GDM1 (cell line): Measurements from ENCODE around the gene NTM.

Source experiments
- DNase-seq: peaks from one replicate; lab custom pipeline; 2025; lab: John Stamatoyannopoulos, UW

The NTM gene

DNA sequence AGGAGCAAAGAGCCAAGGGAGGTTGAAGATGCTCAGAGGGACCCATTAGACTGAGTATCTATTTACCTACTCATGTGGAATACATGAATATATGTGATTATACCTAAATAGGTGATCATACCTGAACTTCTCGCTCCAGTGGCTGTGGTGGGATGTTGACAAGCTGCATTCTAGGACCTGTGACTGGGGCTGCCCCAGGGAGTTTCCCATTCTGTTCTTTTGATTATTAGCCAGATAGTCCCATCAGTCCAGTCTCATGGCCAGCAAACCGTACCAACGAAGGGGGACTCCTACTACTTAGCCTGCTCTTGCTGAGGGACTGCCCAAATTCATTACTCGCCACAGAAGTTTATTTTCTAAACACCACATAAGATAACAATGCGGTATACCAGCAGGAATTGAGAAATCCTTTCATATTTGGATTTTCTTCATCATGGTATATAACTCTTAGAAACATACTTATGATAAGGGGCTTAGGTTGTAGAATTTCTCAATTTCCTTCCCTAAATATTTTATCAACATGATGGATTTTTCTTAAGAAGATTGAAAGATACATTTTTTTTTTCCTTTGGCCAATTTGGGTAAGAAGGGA, 273.9 kb downstream of the NTM start:
- no peak for DNase-seq

DNA sequence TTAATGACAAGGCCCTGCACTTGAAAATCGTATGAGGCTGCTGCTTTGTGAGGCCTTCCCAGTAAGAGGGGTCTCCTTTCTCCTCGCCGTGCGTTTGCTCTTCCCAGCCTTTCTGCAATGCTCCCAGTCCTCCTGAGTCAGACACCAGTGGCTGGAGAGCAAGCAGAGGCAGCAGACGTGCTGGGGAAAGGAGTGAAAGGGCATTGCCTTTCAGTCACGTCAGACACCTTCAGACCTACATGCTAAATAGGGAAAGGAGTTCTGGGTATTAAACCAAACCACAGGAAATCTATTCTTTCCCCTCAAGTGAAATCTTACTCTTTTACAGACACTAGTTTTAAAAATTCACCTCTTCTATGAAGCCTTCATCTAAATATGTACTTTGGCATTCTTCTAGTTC, 274.8 kb downstream of the NTM start:
- no peak for DNase-seq

DNA sequence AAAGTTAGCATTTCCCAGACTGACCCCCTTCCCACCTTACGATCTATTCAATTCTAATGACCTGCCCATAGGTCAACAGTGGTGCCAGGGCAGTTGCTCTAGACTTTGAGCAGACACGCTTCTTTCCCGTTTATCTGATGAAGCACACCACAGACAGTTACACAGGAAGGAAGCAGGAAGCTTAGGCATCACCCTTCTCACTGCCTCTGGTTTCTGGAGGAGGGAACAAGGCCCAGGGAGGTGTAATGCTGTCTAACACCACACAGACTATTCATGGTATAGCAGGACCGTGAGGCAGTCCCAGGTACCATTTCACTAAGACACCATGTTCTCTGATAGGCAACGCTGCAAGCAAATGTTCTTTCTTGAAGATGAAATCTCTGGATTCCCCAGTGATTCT, 279.4 kb downstream of the NTM start:
- peak; percentile 44 for DNase-seq

DNA sequence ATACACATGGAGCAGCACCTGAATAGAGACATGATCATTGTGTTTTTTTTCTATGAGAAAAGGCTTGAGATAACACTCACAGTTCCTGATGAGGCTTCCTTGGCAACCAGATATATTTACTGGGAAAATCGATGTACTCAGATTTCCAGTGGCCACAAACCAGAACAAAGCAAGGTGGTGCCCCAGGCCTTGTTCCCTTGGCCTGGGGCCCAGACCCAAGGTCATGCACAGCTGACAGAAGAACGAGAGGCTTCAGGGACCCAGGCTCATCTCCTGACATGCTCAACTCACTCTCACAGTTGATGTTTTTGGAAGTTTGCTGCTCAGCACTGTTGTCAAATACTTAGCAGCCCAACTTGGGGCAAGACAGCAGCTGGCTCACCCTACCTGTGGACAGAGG, 281.8 kb downstream of the NTM start:
- no peak for DNase-seq

DNA sequence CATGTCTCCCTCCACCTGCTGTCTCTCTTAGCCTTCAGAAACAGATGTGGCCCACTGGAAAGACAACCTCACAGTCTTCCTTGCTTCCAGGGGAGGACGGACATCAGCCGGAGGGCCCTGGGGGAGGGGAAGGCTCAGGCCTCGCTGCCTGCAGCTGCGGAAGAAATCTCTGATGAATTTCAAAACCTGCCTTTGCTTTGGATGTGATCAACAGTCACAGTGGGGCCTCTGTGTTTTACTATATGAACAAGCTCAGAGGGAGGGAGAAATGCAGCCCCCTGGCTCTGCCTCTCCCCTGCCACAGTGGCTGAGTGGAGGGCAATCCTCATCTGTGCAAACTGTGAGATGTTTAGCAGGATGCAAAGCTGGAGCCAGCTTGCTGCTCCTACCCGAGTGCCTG, 282.8 kb downstream of the NTM start:
- no peak for DNase-seq

DNA sequence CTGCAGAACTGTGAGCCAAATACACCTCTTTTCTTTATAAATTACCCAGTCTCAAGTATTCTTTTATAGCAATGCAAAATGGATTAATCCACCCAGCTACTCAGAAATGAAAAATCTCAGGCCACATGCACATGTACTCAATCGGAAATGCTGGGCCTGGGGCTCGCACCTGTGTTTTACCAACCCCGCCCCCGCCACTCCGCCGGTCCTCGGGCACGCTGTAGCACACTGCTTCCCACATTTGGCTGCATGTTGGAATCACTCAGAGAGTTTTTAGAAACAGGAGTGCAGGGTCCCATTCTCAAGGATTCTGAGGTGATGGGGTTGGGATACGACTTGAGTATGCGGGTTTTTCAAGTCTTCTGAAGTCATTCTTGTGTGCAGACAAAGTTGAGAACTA, 284.4 kb downstream of the NTM start:
- DNase-seq, result no peak

DNA sequence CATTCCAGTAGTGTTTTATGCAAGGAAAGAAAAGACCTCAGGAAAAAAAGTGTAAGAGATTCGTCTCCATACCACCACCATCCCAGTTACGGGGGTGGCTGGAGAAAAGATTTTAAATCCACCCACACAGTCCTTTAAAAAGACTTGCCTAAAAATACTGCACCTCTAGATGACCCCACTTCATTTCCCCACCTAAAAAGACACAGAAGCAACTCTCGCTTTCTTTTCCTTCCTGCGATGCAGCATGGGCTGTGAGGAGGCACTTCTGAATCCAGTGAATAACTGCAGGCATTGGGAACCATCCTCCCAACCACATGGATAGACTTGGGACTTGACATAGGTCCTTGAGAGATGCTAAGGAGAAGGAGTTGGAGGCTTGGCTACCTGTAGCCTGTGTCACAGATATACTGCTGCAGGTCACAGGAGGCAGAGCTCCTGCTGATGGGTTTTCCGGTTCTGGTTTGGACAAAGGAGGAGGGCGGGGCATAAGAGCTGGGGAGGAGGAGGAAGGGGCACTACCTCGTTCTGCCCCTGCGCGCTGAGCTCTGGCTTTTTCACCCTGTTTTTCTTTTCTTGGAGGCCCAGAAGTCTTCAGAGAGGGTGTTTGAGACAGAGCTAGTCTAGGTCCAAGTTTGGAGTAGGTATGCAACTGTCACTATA, 285.9 kb downstream of the NTM start:
- DNase-seq, result no peak

DNA sequence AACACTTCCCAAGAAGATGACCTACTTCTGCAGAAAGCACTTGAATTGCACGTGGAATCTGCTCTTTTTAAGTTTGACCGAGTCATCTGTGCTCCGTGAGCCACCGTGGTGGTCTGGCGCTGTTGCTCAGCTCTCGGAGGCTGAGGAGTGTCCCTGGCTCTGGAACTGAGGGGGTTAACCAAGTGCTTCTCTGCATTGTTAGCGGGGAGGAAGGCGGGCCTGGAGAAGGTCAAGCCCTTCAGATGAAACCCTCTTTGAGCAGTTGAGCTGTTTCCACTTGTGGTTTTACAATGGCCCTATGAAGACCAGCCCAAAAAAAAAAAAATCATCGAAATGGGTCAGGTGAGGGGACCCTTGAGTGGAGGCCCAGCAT, 286.4 kb downstream of the NTM start:
- DNase-seq, result no peak

DNA sequence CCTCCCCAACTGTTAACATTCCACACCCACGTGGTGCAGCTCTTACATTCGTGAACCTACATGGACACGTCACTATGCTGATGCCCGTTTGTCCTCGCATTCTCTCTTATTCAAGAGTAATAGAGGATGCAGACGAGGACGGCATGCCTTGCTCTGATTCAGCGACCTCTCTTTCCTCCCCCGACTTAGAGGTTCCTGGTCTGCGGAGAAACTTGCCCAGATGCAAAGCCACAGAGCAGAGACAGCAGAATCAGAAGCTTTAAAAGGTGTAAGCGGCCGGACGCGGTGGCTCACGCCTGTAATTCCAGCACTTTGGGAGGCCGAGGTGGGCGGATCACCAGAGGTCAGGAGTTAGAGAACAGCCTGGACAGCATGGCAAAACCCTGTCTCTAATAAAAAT, 288.0 kb downstream of the NTM start:
- no peak for DNase-seq

DNA sequence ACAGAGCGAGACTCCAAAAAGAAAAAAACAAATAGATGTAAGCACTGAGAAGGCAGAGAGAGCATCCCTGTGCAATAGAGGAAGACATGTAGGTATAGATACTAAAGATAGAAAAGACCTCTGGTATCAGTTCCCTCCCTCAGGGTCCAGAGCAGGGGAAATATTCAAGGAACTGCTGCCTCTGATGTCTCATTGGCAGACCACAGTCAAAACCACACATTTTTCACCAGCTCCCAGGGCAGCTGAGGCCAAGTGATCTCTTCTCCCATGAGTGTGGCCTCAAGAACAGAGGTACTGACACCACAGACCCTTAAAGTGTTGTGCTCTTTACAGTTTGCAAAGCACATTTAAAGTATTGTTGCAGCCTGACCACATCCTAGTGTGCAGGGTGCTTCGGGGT, 288.5 kb downstream of the NTM start:
- peak; percentile 31 for DNase-seq

DNA sequence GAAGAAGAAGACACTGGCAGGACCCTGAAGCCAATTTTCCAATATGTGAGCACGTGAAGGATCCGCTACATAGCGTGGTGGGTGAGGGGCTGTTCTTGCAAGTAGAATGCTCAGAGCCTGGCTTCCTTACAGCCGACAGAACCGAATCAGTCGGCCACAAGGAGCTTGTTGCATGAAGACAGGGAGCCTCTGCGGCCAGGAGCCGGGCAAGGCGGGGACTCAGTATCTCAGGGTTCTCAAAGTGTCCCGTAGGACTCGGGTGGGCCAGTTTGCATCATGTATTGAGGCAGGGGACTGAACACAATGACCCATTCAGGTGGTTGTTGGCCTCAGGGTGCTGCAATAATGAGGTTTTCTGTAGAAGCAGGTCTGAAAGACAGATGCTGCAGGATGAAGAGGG, 289.5 kb downstream of the NTM start:
- no peak for DNase-seq

DNA sequence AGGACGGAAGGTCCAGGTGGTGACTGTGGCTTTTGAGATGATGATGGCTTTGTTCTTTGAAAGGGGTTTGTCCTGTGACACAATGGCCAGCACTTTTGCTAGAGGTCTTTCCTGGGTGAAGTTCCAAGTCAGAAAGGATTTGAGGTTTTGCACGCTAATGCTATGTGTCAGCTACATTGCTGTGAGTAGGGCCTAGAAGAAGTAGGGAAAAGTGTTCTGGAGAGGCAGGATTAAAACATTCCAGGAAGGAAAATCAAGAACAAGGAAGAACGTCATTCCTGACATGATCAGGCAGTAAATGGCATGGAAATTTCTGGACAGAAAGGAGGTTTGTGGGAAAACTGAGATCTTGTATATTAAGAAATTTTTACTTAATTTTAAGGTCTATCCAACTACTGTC, 290.7 kb downstream of the NTM start:
- no peak for DNase-seq

DNA sequence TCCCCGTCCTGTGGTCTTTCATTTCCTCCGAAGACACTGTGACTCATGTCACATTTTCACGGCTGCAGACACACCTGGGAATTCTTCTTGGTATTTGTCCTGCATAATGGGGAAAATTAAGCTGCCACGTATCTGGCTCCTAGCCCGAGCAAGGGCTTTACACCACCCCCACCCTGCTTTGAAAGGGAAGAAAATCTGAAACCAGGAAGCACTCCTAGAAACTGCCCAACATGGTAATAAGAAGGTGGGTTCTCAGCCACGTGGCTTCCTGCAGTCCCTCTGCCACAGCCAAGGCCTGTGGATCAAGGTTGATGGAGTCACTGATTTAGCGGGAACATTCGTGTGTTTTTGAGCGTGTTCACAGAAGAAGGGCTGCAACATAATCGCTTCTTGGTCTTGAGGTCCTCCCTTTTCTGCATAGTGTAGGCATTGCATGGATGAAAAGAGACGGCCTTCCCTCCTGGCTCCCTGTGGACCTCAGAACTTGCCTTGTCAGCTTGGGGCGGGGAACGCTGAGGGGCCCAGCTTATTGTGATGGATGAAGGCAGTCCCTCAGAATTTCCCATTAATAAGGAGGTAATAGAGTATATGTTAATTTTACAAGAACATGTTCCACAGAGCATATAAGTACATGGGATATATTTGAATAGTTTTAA, 292.0 kb downstream of the NTM start:
- no peak for DNase-seq

DNA sequence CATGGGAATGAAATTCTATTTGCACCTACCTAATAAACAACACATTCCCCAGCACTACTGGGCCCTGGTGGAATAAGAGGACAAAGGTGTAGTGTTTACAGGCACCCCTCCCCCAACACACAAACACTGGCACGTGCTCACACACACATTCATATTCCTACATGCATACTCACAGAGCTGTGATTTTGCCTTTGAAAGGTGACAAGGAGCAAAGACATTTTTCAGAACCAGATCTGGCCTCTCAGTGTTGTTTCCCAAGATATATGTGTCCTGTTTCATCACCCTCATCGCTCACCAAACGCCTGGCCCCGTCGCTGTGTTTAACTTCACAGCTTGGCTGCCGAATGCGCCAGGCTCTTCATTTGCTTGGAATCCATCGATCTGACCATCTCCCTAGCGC, 292.6 kb downstream of the NTM start:
- DNase-seq, result no peak

DNA sequence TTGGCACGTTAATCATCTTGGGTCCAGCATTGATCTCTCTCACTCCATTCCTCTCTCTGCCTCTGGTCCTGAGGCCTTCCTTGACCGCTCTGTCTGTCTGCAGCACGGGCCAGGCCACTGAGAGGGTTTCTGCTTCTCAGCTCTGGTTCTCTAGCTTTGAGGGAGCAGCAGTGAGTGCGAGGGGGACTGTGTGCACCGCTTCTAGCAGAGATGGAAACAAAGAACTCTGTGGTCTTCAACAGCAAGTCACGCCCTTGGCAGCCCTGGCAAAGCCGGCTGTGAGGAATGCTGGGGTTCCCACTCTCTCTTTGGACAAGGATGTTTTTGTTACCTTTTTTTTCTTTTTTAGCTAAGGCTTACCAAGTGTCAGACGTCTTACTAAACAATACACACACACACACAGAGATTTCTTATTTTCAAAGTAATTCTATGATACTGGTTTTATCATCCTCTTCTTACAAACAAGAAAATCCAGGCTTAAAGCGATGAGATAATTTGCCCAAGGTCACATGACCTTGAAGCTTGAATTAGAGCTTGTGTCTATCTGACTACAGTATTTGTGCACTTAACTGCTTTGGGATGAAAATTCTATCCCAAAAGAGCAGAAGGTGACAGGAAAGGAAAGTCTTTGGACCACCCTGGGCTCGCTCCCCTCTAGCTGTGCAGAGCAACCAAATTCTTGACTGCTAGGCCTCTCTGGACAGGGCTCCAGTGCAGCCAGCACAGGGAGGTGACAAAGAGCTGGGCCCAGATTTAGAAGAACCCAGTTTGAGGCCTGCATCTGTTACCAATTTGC, 293.2 kb downstream of the NTM start:
- no peak for DNase-seq

DNA sequence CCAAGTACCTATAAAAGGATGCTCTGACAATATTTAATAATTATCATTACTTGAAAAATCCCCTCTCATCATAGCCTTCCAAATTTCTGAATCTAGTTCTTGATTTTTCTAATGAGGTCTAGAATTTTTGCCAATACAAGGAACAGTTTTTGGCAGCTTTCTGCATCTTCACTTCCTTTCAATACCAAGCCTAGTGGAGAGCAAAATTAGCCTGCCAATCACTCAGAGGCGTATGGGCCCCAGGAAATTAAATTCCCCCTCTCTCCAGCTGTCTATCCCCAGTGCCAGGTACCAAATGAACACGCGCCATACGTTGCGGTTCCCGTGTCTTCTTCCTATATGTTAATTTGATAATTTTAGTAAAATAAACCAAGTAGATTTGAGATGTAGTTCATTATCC, 293.9 kb downstream of the NTM start:
- DNase-seq, result no peak

DNA sequence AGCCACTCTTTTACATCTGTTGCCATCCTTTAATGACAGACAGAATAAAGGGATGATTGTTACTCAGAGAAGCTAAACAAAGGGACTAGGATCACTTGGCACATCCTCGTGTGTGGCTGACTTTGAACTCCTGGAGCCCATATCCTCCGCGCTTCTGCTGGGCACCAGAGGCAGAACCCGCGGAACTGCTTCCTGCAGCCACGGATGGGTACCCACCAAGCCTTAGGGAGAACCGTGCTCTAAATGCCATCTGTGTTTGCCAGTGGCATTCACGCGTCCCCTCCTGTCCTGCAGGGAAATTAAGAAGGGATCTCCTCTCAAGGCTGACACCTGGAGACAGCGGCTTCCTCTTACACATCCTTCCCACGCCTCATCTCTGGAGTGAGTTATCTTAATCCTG, 294.4 kb downstream of the NTM start:
- DNase-seq, result no peak

DNA sequence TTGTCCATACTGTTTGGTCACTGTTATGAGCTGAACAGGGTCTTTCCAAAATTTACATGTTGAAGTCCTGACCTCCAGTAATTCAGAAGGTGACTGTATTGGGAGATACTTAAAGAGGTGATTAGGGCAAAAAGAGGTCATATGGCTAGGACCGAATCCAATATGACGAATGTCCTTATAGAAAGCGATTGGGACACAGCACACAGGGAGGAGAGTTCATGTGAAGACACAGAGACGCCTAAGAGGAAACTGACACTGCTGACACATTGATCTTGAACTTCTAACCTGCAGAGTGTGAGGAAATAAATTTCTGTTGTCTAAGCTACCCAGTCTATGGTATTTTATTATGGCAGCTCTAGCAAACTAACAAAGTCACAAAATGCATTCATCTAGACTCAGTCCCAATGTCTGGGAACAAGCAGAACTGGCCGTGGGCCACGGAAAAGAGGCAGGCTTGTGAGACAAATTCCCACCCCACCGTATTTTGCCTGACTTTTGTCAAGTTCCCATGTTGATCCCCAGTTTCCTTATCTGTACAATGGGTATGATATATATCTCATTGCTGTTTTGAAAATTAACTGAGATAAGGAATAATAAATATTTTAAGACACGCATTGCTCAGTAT, 295.0 kb downstream of the NTM start:
- DNase-seq, result no peak

DNA sequence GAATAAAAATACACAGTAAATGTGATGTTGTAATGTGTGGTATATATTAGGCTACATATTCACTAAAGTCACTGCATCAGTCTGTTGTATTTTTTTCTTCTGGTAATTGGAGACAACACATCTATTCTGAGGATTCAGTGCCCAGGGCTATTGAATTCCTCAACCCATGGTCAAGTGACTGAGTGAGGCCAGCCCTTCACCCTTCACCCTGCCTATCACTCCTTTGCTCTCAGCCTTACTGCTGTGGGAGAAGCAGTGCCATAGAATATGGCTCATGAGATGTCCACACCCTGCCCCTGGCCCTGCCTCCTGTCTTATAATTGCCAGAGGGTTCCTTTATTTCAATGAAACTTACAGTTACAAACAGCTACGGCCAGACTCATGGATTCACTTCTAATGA, 295.6 kb downstream of the NTM start:
- DNase-seq, result no peak

DNA sequence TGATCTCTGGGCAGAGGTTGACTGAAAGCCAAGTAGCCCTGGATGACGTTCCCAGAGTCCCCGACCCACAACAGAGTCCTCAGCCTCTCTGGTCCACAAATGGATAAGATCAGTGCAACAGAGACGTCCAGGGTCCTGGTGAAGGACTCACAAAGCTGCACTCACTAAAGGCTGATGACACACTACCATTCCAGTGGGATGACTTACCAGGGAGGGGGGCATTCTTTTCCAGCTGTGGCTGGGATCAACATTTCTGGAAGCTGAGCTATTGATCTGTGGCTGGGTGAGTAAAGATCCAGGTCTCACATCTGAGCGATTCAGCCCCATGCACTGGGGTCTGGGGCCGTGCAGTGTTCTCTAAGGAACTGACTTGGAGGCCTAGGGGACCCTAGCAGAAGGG, 296.2 kb downstream of the NTM start:
- no peak for DNase-seq

DNA sequence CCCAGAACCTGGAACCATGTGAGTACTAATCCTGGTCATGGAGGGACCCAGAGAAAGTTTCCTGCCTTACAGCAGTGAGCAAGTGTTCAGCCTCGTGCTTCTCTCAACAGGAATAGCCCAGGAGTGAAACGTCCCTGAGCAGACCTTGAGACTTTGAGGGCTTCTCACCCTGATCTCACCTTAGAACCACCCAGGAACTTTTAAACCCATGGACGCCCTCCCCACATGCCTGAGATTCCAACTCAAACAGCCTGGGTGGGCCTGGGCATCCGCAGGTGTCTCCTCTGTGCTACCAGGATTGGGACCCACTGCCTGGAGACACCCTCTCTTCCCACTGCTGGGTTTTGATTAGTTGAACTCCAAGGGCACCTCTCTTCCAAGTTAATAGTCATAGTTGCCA, 297.2 kb downstream of the NTM start:
- no peak for DNase-seq

DNA sequence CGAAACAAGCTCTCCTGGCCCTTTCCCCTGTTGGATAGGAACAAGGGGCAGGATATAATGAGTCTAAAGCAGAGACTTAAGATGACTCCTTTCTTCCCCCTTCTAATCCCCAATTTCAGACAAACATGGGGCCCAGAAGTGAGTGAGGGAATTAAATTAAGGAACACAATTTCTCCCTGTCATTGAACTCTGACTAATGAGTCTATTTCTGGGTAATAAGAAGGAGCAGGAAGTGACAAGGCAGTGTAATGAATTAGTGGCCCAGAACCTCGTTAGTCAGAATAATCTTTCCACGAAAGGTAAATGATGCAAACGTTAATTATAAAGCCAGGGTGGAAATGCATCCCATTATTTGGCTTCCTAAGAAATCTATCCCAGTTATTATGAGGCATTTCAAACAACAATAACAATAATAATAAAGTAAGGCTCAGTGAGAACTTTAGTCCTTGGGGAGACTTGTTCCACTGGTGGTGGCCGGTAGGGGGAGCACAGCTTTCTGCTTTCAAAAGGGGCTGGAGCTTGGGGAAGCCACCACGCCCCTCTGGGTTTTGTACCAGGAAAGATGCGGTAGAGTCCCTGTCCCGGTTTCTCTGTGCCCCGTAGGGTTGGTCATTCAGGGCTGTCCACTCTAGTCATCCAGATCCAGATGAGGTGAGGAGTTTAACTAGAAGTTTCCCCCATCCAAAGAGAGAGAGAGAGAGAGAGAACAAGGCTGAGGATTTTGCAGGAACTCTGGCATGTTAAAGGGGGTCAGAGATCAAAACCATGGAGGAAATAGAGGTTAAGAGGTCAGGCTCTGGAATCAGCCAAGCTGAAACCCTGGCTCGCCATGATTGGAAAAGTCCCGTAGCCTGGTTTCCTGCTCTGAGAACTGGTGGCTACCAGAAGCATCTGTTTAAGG, 298.3 kb downstream of the NTM start:
- DNase-seq, result no peak
